ENCODE results near the gene INSYN2B. TPM values are rescaled to one million over a fixed set of nuclear protein-coding genes. Genes with fewer than 3 reads are reported as not detected.
"Not testable (repeated sequence)": the region's sequence is repeated elsewhere in the genome, so short reads cannot be mapped to it uniquely, and the experiment has no call there.

Gene INSYN2B
- total RNA-seq, 2 experiments from 2014 or later: not detected

GRCh38 chr5:169970339-169970738 lies 10.0 kb downstream of the INSYN2B start:
- CTCF ChIA-PET: interaction anchor here (2.7 kb wide), 1 partner anchor 10 kb away, joined by 13 read pairs; the partner anchor contains the start of gene INSYN2B
- H3K27ac Mint-ChIP-seq: no peak overlapping the region
- DNase-seq: no peak

DNA sequence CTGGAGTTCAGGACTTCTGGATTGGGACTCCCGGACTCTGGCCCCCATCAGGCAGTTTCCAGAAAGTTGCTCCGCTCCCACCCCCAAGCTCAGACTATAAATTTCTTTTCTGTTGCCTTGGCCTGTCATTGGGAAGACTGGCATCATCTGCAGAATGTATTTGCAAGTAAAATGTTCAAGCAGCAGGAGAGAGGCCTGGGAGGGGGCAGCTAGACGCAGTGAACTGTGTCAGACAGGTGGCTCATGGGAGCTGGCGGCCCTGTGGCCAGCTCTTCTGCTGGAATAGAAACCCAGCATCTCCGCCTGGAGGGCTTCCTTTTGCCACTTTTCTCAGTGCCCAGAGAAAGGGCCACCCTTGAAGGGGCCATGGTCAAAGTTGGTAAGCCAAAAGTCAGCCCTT lies 16.0 kb downstream of the INSYN2B start:
- Mint-ChIP-seq H3K9me3 (no peaks in the 10 kb centered on the region), H3K4me1 (ENCODE audit: low read depth) (no peaks in the 10 kb centered on the region), H3K27ac (no peak overlapping the region), H3K36me3 (no peaks in the 10 kb centered on the region), H3K4me3 (no peak overlapping the region), H3K27me3 (no peaks in the 10 kb centered on the region)
- DNase-seq: no peak
- CTCF ChIA-PET: interaction anchor here (0.9 kb wide), 1 partner anchor 16 kb away, joined by 3 read pairs; the partner anchor contains the start of gene INSYN2B
- POLR2A ChIA-PET: no interaction called here
- intact Hi-C loops (cut with micrococcal nuclease): no loop called here

More at GRCh38 chr5:169970339-169970738, 10.0 kb downstream of the INSYN2B start:
- no peak overlapping the region for H3K4me3 Mint-ChIP-seq
- POLR2A ChIA-PET: interaction anchor here (0.6 kb wide), 1 partner anchor 14 kb away, joined by 3 read pairs; no protein-coding TSS in a partner anchor
- no peaks in the 10 kb centered on the region for H3K9me3 Mint-ChIP-seq
- H3K4me1 Mint-ChIP-seq (ENCODE audit: low read depth): no peaks in the 10 kb centered on the region
- intact Hi-C loops (cut with micrococcal nuclease): no loop called here
- H3K36me3 Mint-ChIP-seq: peaks cover 4% of the 10 kb centered on the region
- no peaks in the 10 kb centered on the region for H3K27me3 Mint-ChIP-seq

DNA sequence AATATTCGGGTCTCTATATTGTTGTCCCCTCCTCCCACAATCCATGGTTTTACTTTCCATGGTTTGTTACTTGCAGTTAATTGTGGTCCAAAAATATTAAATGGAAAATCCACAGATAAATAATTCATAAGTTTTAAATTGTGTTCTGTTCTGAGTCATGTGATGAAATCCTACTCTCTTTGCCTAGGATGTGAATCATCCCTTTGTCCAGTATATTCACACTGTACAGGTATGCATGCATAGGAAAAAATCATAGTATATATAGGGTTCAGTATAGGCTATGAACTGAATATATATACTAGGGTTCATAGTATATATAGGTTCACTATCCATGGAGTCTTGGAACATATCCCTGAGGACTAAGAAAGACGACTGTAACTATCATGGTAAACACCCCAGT lies 19.6 kb downstream of the INSYN2B start:
- H3K27ac Mint-ChIP-seq: no peak overlapping the region
- DNase-seq: no peak
- ChIA-PET POLR2A (no interaction called here), CTCF (no interaction called here)
- H3K4me3 Mint-ChIP-seq: no peak overlapping the region
- peaks cover 2% of the 10 kb centered on the region for H3K36me3 Mint-ChIP-seq
- H3K4me1 Mint-ChIP-seq (ENCODE audit: low read depth): no peaks in the 10 kb centered on the region
- intact Hi-C loops (cut with micrococcal nuclease): no loop called here
- H3K9me3 Mint-ChIP-seq: no peaks in the 10 kb centered on the region
- H3K27me3 Mint-ChIP-seq: no peaks in the 10 kb centered on the region

- Mint-ChIP-seq H3K9me3 (no peaks in the 10 kb centered on the region), H3K4me1 (ENCODE audit: low read depth) (no peaks in the 10 kb centered on the region), H3K36me3 (peaks cover 2% of the 10 kb centered on the region), H3K4me3 (no peak overlapping the region), H3K27me3 (no peaks in the 10 kb centered on the region), H3K27ac (no peak overlapping the region)
- intact Hi-C loops (cut with micrococcal nuclease): no loop called here
- ChIA-PET POLR2A (no interaction called here), CTCF (interaction anchor here (0.7 kb wide), 1 partner anchor 245 kb away, joined by 3 read pairs; no protein-coding TSS in a partner anchor)
- no peak for DNase-seq
These were observed 22.0 kb downstream of the INSYN2B start for GRCh38 chr5:169958278-169958677.

- H3K27me3 Mint-ChIP-seq: no peaks in the 10 kb centered on the region
- POLR2A ChIA-PET: interaction anchor here (0.5 kb wide), 1 partner anchor 13 kb away, joined by 3 read pairs; no protein-coding TSS in a partner anchor
- H3K9me3 Mint-ChIP-seq: no peaks in the 10 kb centered on the region
- H3K4me3 Mint-ChIP-seq: no peak overlapping the region
- H3K36me3 Mint-ChIP-seq: peaks cover 2% of the 10 kb centered on the region
- no peak for DNase-seq
- CTCF ChIA-PET: no interaction called here
- intact Hi-C loops (cut with micrococcal nuclease): no loop called here
- no peaks in the 10 kb centered on the region for H3K4me1 Mint-ChIP-seq (ENCODE audit: low read depth)
- no peak overlapping the region for H3K27ac Mint-ChIP-seq
These were observed 23.5 kb downstream of the INSYN2B start for GRCh38 chr5:169956756-169957155.

DNA sequence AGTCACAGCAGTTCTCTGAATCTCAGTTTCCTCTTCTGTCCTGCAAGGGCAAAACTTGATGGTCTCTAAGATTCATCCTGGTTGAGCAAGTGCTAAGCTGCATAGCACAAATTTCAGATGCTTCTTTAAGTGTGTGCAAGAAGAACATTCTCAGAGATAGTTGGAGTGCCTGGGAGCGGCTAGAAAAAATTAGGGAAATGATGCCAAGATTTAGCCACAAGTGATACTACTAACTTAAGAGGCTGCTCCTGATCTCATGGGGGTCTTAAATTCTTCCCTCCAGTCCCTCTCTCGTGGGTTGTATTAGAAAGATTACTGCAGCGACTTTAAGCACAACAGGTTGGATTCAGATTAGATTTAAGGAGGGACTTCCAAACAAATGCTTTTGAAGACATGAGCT lies 24.2 kb downstream of the INSYN2B start:
- POLR2A ChIA-PET: interaction anchor here (0.5 kb wide), 1 partner anchor 14 kb away, joined by 3 read pairs; no protein-coding TSS in a partner anchor
- H3K27me3 Mint-ChIP-seq: no peaks in the 10 kb centered on the region
- H3K36me3 Mint-ChIP-seq: peaks cover 5% of the 10 kb centered on the region
- CTCF ChIA-PET: interaction anchor here (0.6 kb wide), 1 partner anchor 411 kb away, joined by 3 read pairs; no protein-coding TSS in a partner anchor
- H3K27ac Mint-ChIP-seq: no peak overlapping the region
- no peaks in the 10 kb centered on the region for H3K4me1 Mint-ChIP-seq (ENCODE audit: low read depth)
- intact Hi-C loops (cut with micrococcal nuclease): no loop called here
- DNase-seq: no peak
- no peaks in the 10 kb centered on the region for H3K9me3 Mint-ChIP-seq
- H3K4me3 Mint-ChIP-seq: no peak overlapping the region

GRCh38 chr5:169954786-169955185 lies 25.5 kb downstream of the INSYN2B start:
- intact Hi-C loops (cut with micrococcal nuclease): no loop called here
- no peak for DNase-seq
- Mint-ChIP-seq H3K27ac (no peak overlapping the region), H3K4me3 (no peak overlapping the region), H3K36me3 (peaks cover 5% of the 10 kb centered on the region), H3K9me3 (no peaks in the 10 kb centered on the region), H3K27me3 (no peaks in the 10 kb centered on the region), H3K4me1 (ENCODE audit: low read depth) (no peaks in the 10 kb centered on the region)
- CTCF ChIA-PET: no interaction called here
- POLR2A ChIA-PET: no interaction called here

GRCh38 chr5:169953196-169953595 lies 27.1 kb downstream of the INSYN2B start:
- DNase-seq; POLR2A ChIA-PET; CTCF ChIA-PET; H3K4me1 Mint-ChIP-seq (ENCODE audit: low read depth); H3K4me3 Mint-ChIP-seq; H3K27ac Mint-ChIP-seq; H3K9me3 Mint-ChIP-seq; H3K27me3 Mint-ChIP-seq; intact Hi-C loops (cut with micrococcal nuclease): not testable (repeated sequence)
- H3K36me3 Mint-ChIP-seq: peaks cover 14% of the 10 kb centered on the region

GRCh38 chr5:169950333-169950732 lies 30.0 kb downstream of the INSYN2B start:
- Mint-ChIP-seq H3K27me3 (no peaks in the 10 kb centered on the region), H3K4me1 (ENCODE audit: low read depth) (no peaks in the 10 kb centered on the region), H3K36me3 (peaks cover 14% of the 10 kb centered on the region), H3K27ac (no peak overlapping the region), H3K9me3 (no peaks in the 10 kb centered on the region), H3K4me3 (no peak overlapping the region)
- intact Hi-C loops (cut with micrococcal nuclease): no loop called here
- ChIA-PET POLR2A (no interaction called here), CTCF (no interaction called here)
- no peak for DNase-seq

DNA sequence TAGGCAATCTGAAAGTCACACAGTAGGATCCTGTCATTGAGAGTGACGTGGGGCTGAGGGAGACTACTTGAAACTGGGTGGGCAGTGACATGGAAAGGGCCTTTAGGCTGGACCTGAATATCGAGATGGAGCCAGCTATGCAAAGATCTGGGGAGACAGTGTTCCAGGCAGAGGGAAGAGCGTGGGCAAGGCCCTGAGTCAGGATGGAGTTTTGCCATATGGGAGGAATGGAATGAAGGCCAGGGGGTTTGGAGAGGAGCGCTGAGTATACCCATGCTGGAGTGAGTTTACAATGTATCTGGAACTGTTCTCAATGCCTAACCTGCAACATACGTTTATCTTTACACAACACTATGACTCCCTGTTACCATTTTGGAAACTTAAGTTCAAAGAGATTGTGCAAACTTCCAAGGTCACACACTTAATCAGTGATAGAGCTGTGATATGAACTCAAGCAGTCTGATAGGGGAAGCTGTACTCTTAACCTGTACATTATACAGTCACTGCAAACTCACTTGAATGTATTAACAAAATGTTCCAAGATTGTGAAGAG lies 33.5 kb downstream of the INSYN2B start:
- CTCF ChIA-PET: no interaction called here
- Mint-ChIP-seq H3K27ac (no peak overlapping the region), H3K4me3 (no peak overlapping the region), H3K36me3 (peaks cover 14% of the 10 kb centered on the region), H3K4me1 (ENCODE audit: low read depth) (no peaks in the 10 kb centered on the region), H3K27me3 (no peaks in the 10 kb centered on the region), H3K9me3 (no peaks in the 10 kb centered on the region)
- DNase-seq: no peak
- POLR2A ChIA-PET: no interaction called here
- intact Hi-C loops (cut with micrococcal nuclease): no loop called here

DNA sequence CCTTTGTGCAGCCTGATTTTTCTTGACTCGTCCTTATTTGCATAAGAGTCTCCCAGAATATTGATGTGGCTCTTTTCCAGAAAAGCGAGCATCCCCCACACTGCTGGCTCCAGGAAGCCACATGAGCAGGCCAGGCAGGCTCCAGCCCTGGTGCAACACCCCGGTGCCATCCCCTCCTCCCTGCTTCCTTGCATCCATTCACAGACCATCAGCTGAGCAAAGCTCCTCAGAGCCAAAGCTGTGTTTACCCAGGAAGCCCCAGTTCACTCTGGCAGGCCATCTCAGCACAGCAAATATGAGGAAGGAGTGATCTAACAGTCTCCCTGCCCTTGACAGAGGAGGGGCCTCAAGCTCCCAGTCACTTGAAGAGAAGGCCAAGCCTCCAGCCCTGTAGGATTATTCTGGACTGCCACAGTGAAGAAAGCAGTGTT lies 34.4 kb downstream of the INSYN2B start:
- Mint-ChIP-seq H3K36me3 (peaks cover 10% of the 10 kb centered on the region), H3K4me3 (no peak overlapping the region), H3K9me3 (no peaks in the 10 kb centered on the region), H3K27ac (no peak overlapping the region), H3K4me1 (ENCODE audit: low read depth) (no peaks in the 10 kb centered on the region), H3K27me3 (no peaks in the 10 kb centered on the region)
- ChIA-PET POLR2A (no interaction called here), CTCF (no interaction called here)
- DNase-seq: no peak
- intact Hi-C loops (cut with micrococcal nuclease): no loop called here

GRCh38 chr5:169944922-169945680 lies 35.2 kb downstream of the INSYN2B start:
- no peak overlapping the region for H3K27ac Mint-ChIP-seq
- no peak overlapping the region for H3K4me3 Mint-ChIP-seq
- ChIA-PET CTCF (no interaction called here), POLR2A (no interaction called here)
- H3K36me3 Mint-ChIP-seq: peaks cover 10% of the 10 kb centered on the region
- DNase-seq: no peak
- intact Hi-C loops (cut with micrococcal nuclease): no loop called here
- no peaks in the 10 kb centered on the region for H3K9me3 Mint-ChIP-seq
- no peaks in the 10 kb centered on the region for H3K27me3 Mint-ChIP-seq
- H3K4me1 Mint-ChIP-seq (ENCODE audit: low read depth): no peaks in the 10 kb centered on the region

- Mint-ChIP-seq H3K9me3 (no peaks in the 10 kb centered on the region), H3K27ac (no peak overlapping the region), H3K4me3 (no peak overlapping the region), H3K4me1 (ENCODE audit: low read depth) (no peaks in the 10 kb centered on the region), H3K27me3 (no peaks in the 10 kb centered on the region), H3K36me3 (peaks cover 6% of the 10 kb centered on the region)
- no peak for DNase-seq
- intact Hi-C loops (cut with micrococcal nuclease): no loop called here
- POLR2A ChIA-PET: no interaction called here
- CTCF ChIA-PET: no interaction called here
These were observed 36.2 kb downstream of the INSYN2B start for GRCh38 chr5:169944115-169944514.

All from activated CD4-positive, alpha-beta memory T cell treated with anti-CD3 and anti-CD28 coated beads for 36 hours (primary cell).